HG03159 (cell line): ENCODE data around the gene PEX14.
"Not testable (repeated sequence)": the region's sequence is repeated elsewhere in the genome, so short reads cannot be mapped to it uniquely, and the experiment has no call there.

ENCODE experiments used
- ATAC-seq: cut with Tn5 transposase; IDR thresholded peaks from one replicate; pipeline ENCODE4 v1.9.1; 2021; ENCODE audit warnings: mild to moderate bottlenecking, moderate library complexity; ENCODE audit not compliant: unreplicated experiment

The PEX14 gene, protein sequence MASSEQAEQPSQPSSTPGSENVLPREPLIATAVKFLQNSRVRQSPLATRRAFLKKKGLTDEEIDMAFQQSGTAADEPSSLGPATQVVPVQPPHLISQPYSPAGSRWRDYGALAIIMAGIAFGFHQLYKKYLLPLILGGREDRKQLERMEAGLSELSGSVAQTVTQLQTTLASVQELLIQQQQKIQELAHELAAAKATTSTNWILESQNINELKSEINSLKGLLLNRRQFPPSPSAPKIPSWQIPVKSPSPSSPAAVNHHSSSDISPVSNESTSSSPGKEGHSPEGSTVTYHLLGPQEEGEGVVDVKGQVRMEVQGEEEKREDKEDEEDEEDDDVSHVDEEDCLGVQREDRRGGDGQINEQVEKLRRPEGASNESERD

DNA sequence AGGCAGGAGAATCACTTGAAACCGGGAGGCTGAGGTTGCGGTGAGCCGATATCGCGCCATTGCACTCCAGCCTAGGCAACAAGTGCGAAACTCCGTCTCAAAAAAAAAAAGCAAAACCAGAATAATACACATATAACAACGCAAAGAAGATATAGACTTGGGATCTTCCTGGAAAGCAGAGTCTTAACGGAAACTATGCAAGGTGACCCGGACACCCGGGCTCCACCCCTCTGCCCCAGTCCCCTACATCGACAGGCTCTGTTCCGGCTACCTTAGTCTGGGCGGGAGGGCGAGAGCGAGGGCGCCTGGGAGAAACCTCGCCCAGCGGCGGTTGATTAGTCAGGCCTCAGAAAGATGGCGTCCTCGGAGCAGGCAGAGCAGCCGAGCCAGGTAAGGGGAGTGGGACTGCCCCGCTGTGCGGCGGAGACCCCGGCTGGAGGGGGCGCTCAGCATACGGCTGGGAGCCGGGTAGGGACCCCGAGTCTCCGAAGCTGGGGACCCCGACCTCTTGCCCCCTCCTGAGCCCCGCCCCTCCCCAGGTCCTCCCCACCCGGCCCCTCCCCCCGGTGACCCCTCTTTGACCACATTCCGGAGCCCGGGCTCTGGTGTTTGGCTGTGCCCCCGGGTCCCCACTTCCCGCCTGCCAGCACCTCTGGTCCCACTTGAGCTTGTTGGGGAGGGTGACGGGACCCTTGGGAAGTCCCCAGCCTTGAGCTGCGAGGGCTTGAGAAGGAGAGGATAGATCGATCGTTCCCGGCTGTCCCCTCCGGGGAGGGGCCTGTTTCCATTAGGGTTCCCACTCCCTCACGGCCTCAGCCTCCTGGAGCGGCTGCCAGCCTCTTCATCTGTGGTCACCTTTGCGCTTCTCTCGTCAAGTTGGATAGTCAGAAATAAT lies at the start of gene PEX14:
PEX14 (plus strand) TSS at position 338 of the 895 bp plus-strand sequence; CDS start at position 355, 17 bp downstream.
- peak; percentile 66 for ATAC-seq

DNA sequence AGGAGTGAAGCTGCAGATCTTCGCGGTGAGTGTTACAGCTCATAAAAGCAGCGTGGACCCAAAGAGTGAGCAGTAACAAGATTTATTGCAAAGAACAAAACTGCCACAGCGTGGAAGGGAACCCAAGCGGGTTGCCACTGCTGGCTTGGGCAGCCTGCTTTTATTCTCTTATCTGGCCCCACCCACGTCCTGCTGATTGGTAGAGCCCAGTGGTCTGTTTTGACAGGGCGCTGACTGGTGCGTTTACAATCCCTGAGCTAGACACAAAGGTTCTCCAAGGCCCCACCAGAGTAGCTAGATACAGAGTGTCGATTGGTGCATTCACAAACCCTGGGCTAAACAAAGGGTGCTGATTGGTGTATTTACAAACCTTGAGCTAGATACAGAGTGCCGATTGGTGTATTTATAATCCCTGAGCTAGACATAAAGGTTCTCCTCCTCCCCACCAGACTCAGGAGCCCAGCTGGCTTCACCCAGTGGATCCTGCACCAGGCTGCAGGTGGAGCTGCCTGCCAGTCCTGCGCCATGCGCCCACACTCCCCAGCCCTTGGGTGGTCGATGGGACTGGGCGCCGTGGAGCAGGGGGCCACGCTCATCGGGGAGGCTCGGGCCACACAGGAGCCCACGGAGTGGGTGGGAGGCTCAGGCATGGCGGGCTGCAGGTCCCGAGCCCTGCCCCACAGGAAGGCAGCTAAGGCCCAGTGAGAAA lies 48.8 kb upstream of the PEX14 start:
- ATAC-seq: not testable (repeated sequence)

DNA sequence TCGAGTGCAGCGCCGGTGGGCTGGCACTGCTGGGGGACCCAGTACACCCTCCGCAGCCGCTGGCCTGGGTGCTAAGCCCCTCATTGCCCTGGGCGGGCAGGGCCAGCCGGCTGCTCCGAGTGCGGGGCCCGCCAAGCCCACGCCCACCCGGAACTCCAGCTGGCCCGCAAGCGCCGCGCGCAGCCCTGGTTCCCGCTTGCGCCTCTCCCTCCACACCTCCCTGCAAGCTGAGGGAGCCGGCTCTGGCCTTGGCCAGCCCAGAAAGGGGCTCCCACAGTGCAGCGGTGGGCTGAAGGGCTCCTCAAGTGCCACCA lies 48.3 kb upstream of the PEX14 start:
- ATAC-seq: not testable (repeated sequence)

DNA sequence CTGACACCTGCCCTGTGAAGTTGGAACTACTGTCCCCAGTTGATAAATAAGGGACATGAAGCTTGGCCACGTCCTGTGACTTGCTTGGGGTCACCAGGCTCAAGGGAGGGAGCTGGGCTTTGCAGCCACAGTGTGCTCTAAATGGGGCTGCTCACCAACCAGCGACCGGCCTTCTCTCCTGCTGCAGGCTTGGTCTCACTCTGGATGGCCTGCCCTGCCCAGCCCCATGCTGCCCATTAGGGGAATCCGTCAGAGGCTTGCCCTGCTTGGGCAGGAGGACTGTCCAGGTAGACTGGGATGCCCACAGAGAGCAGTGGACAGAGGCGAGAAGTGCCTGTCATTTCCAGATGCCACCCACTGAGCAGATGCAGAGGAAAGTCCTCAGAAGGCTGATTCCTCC lies 45.8 kb upstream of the PEX14 start:
- no peak for ATAC-seq

DNA sequence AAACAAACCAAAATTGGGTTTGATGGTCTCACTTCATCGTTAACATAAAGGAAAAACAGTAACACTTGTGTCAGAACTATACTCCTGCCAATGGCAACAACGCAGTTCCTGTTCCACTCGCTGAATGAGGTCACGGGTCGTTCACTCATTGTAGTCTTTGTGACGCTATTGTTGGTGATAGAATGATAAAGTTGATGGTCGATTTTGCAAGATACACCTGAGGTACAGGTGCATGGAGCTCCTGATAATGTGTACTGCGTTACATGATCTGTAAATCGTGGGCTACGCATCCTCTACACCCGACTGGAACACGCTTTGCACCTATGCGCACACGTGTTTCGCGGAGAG lies 44.9 kb upstream of the PEX14 start:
- ATAC-seq: no peak

DNA sequence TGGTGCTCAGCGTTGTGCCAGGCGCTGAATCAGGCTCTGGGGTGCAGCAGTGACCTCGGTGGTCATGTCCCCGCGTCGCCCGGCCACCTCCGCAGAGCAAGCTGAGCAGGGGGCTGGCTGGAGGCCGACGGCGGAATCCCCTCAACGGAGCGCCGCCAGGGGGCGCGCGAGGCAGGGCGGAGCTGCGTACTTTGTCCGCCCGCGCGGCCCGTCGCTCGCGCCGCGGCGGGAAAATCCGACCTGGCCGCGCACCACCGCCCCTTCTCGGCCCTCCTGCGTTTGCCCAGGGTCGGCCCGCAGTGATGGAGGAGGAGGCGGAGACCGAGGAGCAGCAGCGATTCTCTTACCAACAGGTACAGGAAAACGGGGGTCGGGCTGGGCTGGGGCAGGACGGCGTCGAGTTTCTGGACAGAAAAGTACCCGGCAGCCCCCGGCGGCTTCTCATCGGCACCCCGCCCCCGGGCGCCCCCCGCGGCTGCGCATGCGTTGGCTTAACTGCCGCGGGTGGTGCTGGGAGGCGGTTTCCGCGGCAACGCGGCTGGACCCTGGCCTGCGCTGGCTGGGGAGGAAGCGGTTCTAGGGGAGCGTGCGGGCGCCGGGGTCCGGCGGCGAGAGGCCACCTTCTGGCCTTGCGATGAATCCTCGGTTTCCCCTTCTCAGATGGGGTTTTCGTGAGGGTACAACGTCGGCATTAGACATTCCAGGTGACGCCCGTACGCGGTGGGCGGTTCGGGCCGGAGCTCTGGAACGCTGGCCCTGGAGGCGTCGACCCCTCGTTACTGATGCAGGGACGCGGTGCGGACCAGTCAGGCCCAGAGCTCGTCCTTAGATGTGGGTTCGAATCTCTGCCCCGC lies 44.3 kb upstream of the PEX14 start, which contains the start of gene CENPS:
CENPS (plus strand) TSS at position 218 of the 854 bp plus-strand sequence; CDS start at position 303, 85 bp downstream.
- peak; percentile 75 for ATAC-seq

DNA sequence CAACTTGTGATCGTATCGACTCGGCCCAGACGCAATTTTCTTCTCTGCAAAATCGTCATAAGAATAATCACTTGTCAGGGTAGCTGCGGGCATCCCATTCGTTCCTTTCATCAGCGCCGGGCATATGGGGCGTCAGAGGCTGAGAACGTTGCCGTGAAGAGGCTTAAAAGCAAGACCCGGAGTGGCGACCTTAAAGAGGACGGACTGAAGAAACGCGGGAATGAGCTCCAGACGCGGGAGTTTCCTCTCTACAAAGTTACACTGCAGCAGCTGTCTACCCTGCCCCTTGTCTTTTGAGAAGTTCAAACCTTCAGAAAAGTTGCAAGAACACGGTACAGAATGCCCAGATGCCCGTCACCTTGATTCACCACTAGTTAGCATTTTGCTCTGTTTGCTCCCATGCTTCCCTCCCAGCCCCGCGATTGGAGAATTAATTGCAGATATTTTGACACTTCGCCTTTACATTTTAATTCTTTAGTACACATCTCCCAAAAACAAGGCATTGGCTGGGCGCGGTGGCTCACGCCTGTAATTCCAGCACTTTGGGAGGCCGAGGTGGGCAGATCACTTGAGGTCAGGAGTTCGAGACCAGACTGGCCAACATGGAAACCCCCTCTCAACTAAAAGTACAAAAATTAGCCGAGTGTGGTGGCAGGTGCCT lies 43.5 kb upstream of the PEX14 start:
- ATAC-seq: no peak

DNA sequence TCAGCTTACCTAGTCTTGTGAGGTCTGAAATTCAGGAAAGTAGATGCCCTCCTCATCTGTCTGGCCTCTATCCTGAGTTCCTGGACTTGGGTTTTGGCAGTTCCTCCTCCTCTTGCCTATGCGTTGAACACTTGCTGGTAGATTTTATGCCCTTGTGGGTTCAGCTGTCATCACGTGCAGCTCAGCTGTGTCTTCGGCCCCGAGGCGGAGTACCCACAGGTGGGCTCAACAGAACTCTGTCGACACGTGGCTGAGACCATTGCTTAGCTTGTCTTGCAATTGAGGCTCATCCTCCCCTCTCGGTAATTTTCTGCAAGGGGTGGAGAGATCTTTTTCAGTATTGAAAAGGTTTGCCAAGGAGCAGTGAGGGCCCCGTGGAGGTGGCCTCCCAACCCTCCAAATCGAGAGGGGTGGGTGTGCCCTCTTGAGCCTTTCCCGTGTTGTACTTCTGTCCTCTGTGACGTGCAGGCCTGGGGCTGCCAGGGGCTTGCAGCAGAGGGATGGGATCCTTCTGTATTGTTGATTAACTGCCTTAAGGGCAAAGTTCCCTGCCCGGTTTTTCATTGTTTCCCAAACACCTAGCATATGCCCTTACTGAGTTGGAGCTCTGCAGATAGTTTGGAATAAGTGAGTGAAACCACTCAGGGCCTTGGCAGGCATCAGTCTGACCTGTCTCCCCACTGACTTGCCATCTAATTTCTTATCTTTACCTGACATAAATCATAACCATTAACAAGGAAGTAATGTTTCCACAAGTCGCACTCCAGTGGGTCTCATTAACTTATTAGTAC lies 41.6 kb upstream of the PEX14 start:
- no peak for ATAC-seq

DNA sequence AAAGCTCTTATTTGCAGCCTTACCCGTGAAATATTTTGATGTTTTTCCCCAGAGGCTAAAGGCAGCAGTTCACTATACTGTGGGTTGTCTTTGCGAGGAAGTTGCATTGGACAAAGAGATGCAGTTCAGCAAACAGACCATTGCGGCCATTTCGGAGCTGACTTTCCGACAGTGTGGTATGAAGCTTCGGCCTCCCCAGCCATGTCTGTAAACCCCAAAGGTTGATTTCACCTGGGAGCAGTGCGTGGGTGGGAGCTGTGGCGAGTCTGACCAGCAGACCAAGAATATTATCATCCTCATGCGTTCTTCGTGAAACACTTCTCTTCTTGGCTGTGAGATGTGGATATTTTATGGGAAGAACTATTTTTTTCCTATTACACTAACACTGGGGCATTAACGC lies 41.0 kb upstream of the PEX14 start:
- no peak for ATAC-seq

DNA sequence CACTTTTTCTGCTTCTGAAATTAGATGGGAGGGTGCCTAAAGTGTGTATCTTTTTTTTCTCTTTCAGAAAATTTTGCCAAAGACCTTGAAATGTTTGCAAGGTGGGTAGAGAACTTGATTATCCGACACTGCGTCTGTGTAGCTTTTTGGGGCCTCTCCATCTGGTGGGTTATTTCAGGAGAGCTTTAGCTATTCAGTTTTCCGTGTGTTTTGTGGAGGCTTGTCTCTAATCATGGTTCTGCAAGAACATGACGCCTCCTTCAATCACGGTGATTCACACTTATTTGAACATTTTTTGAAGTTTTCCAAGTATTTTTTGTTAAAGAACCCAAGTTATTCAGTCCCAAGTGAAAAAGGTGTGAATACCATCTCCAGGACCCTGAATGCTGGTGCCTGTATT lies 40.2 kb upstream of the PEX14 start:
- no peak for ATAC-seq

DNA sequence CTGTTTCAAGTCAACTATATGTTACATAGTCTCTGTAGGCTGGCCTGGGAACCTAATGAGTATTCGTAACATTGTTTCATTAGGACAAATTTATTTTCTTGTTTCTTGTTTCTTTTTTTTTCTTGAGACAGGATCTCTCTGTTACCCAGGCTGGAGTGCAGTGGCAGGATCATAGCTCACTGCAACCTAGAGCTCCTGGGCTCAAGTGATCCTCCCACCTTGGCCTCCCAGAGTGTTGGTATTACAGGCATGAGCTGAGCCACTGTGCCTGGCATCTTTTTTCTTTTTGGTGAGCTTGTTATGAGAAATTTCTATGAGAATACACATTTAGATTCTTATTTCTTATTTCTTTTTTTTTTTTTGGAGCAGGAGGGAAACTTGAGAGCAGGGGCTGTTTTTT lies 37.7 kb upstream of the PEX14 start:
- ATAC-seq: no peak

DNA sequence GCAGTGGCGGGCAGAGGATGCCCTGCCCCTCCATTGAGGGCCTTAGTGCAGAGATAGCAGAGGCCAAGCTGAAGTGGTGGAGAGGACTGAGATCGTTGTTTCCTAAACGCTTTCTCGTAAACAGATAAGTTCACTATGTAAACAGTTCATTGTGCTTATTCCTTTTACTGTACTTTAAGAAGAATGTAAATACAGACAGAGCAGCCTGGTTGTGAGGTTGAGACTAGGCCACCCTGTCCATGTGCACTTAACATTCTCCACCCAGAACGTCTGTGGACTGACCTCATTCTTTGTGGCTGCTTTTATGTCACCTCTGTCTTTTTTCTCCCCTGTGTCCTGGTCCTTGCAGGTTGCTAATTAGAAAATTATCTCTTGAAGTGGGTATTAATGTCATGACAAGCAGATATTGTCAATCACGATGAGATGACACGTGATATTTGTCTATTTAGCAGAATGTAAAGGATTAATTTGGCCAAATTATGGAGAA lies 36.0 kb upstream of the PEX14 start:
- ATAC-seq: no peak

DNA sequence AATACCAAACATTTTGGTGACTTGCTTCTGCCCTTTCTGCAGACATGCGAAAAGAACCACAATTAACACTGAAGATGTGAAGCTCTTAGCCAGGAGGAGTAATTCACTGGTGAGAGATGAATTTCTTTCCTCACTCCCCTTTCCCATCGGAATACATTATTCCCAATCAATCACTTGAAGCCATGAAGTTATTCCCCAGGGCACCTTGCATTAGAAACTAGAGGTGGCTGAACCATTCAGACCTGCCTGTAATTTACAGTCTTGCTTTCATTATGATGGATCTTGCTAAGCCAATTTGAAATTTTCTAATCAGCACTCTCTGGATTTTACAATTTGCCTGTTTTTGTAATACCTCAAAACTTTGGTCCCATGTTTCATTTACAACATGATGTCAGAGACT lies 34.4 kb upstream of the PEX14 start:
- no peak for ATAC-seq

DNA sequence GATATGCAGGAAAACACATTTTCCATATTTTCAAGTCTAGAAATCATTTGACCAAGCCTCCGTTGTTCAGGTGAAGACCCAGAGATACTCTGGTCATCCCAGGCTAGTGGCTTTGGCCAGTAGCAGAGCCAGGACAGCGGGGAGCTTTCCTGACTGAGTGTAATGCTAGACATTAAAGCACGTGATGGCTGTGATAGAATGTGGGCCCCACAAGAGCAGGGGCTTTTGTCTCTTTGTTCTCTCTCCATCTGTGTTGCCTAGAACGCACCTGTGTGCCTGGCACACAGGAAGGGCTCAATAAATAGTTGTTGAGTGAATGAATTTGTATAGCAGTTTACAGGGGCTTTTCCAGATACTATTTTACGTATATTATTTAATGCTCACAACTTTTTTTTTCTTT lies 34.0 kb upstream of the PEX14 start:
- no peak for ATAC-seq

DNA sequence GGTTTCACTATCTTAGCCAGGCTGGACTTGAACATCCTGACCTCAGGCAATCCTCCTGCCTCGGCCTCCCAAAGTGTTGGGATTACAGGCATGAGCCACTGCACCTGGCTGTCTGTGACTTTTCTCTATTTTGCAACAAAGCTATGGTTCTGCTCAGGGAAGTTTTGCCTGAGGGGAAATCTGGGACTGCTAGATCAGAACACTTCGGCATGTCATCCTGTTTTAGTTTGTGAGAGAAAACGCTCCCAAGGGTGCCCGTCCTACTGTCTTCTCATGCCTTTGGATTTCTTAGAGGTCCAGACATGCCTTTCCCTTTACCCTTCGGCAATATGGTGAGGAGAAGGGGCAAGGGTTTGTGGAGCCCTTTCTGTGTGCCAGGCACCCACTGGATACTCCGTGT lies 30.5 kb upstream of the PEX14 start:
- ATAC-seq: no peak

DNA sequence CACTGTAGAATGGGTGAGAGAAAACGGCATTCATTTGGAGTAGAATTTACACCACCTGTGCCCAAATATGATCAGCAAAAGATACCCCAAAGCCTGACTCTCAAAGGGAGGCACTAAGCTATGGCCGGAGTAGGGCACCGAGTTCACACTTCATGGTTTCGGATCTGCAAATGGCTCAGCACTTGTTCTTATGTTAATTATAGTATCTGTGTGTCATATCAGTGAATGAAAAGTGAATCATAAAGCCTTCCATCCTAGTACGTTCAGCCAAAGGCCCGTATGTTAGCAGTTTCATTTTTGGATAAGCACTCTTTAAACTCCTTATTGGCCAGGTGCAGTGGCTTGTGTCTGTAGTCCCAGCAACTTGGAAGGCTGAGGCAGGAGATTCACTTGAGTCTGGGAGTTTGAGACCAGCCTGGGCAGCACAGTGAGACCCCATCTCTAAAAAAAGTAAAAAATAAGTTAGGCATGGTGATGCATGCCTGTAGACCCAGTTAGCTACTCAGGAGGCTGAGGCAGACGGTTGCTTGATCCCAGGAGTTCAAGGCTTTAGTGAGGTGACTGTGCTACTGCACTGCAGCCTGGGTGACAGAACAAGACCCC lies 29.9 kb upstream of the PEX14 start:
- no peak for ATAC-seq

DNA sequence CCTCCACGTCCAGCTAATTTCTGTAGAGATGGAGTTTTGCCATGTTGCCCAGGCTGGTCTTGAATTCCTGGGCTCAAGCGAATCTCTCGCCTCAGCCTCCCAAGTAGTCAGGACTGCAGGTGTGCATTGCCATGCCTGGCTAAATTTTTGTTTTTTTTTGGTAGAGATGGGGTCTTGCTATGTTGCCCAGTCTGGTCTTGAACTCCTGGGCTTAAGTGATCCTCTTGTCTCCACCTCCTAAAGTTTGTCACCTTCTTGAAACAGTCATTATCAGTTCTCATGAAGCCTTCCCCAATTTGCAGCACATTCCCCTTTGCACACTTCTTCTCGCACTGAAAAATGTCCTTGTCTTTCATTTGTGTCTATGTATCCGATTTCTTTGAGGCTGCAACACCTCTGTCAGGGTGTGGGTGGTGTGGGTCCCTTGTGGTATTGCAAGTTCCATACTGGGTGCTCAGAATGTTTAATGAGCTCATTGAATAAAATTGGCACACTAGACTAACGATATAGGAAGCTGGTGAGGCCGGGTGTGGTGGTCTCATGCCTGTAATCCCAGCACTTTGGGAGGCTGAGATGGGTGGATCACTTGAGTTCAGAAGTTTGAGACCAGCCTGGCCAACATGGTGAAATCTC lies 27.8 kb upstream of the PEX14 start:
- ATAC-seq: no peak

DNA sequence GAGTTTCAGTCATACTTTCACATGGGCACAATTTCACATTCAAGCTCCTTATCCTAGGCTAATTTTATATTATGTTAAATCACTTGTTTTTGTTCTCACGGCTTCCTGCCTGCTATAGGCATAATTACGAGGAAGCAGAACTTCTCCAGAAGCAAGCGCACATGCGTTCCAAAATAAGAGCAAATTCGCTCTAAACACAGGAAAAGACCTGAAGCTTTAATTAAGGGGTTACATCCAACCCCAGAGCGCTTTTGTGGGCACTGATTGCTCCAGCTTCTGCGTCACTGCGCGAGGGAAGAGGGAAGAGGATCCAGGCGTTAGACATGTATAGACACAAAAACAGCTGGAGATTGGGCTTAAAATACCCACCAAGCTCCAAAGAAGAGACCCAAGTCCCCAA lies 25.0 kb upstream of the PEX14 start, which contains the start of gene CORT:
CORT (plus strand) TSS at position 281 of the 400 bp plus-strand sequence. CDS start 193 bp downstream, outside the sequence.
- ATAC-seq: no peak
